ENCODE results near the gene GNB2.

The GNB2 gene

GRCh38 chr7:100681491-100682227 is 8.1 kb downstream of the GNB2 start:
- no peak for DNase-seq (ENCODE audit: low read depth)

- DNase-seq (ENCODE audit: low read depth): peak; percentile 80
Measured at GRCh38 chr7:100682228-100682741, 8.7 kb downstream of the GNB2 start.

GRCh38 chr7:100682991-100683658 is 9.6 kb downstream of the GNB2 start:
- DNase-seq (ENCODE audit: low read depth): no peak

GRCh38 chr7:100683659-100684533 is 10.4 kb downstream of the GNB2 start:
- DNase-seq (ENCODE audit: low read depth): no peak

GRCh38 chr7:100684534-100685042 is 11.0 kb downstream of the GNB2 start:
- DNase-seq (ENCODE audit: low read depth): no peak

GRCh38 chr7:100685049-100685605 is 11.6 kb downstream of the GNB2 start:
- DNase-seq (ENCODE audit: low read depth): no peak

GRCh38 chr7:100685631-100686145 is 12.1 kb downstream of the GNB2 start:
- no peak for DNase-seq (ENCODE audit: low read depth)

- DNase-seq (ENCODE audit: low read depth): no peak
Measured at GRCh38 chr7:100686201-100686821, 12.8 kb downstream of the GNB2 start.

GRCh38 chr7:100686822-100687211 is 13.3 kb downstream of the GNB2 start:
- no peak for DNase-seq (ENCODE audit: low read depth)

GRCh38 chr7:100687261-100687660 is 13.7 kb downstream of the GNB2 start:
- no peak for DNase-seq (ENCODE audit: low read depth)

- DNase-seq (ENCODE audit: low read depth): no peak
Measured at GRCh38 chr7:100687751-100688300, 14.3 kb downstream of the GNB2 start.

GRCh38 chr7:100688326-100688860 is 14.9 kb downstream of the GNB2 start:
- DNase-seq (ENCODE audit: low read depth): no peak

- no peak for DNase-seq (ENCODE audit: low read depth)
Measured at GRCh38 chr7:100689230-100690135, 15.9 kb downstream of the GNB2 start.

GRCh38 chr7:100691676-100692577 is 18.4 kb downstream of the GNB2 start:
- DNase-seq (ENCODE audit: low read depth): peak; percentile 79

GRCh38 chr7:100692578-100692961 is 19.0 kb downstream of the GNB2 start:
- no peak for DNase-seq (ENCODE audit: low read depth)

GRCh38 chr7:100693312-100694097 is 20.0 kb downstream of the GNB2 start:
- peak; percentile 34 for DNase-seq (ENCODE audit: low read depth)

- peak; percentile 69 for DNase-seq (ENCODE audit: low read depth)
Measured at GRCh38 chr7:100694098-100694745, 20.7 kb downstream of the GNB2 start, which contains the start of gene GIGYF1. Gene GIGYF1 (minus strand): TSS chr7:100694250. CDS start chr7:100688238, 6,012 bp downstream.
